Measurements from ENCODE around the gene TRIM45. TPM values are rescaled to one million over a fixed set of nuclear protein-coding genes. Genes with fewer than 3 reads are reported as not detected.

Gene TRIM45
- total and polyA plus RNA-seq, 12 donors, result 0.85 to 44.0 (median 5.0) TPM

- Histone ChIP-seq H3K36me3 (replicated peaks in 1 of 2) (no peaks in the 10 kb centered on the region), H3K9me3 (replicated peaks in 1 of 3) (no peaks in the 10 kb centered on the region), H3K27me3 (no peaks in the 10 kb centered on the region), H3K4me1 (replicated peaks in 1 of 2) (no peaks in the 10 kb centered on the region), H3K27ac (no peak overlapping the region), H3K4me3 (no peak overlapping the region)
- no peak for DNase-seq
- no peak for TF ChIP-seq POLR2A (IDR thresholded peaks at IDR 0.05)
- TF ChIP-seq CTCF (IDR thresholded peaks at IDR 0.05), result no peak
- intact Hi-C loops (cut with DNase I), result no loop called here
- WGBS, 4 donors, result 78 to 91% (median 85%) methylated on average over 1 of the region's 1 CpG
Measured at GRCh38 chr1:117101334-117101733, 20.2 kb downstream of the TRIM45 start.

- TF ChIP-seq CTCF (IDR thresholded peaks at IDR 0.05) (no peak), POLR2A (IDR thresholded peaks at IDR 0.05) (no peak)
- H3K4me3 ChIP-seq, result no peak overlapping the region
- no peak overlapping the region for H3K27ac ChIP-seq
- peaks cover 8 to 10% of the 10 kb centered on the region in 2 donors for H3K4me1 ChIP-seq (replicated peaks in 1 of 2)
- 61 to 75% (median 71%) methylated on average over 4 of the region's 4 CpGs for WGBS, 4 donors
- no peaks in the 10 kb centered on the region for H3K27me3 ChIP-seq
- H3K9me3 ChIP-seq (replicated peaks in 1 of 3), result no peaks in the 10 kb centered on the region
- DNase-seq, result no peak
- no peaks in the 10 kb centered on the region for H3K36me3 ChIP-seq (replicated peaks in 1 of 2)
- intact Hi-C loops (cut with DNase I), result no loop called here
Measured at GRCh38 chr1:117098287-117098890, 23.2 kb downstream of the TRIM45 start.

- H3K9me3 ChIP-seq (replicated peaks in 1 of 3), result no peaks in the 10 kb centered on the region
- H3K36me3 ChIP-seq (replicated peaks in 1 of 2), result no peaks in the 10 kb centered on the region
- intact Hi-C loops (cut with DNase I), result no loop called here
- TF ChIP-seq CTCF (IDR thresholded peaks at IDR 0.05) (no peak), POLR2A (IDR thresholded peaks at IDR 0.05) (no peak)
- DNase-seq, result no peak
- no peak overlapping the region for H3K27ac ChIP-seq
- 79 to 87% (median 84%) methylated on average over 4 of the region's 4 CpGs for WGBS, 4 donors
- peaks cover 17 to 18% of the 10 kb centered on the region in 2 donors for H3K4me1 ChIP-seq (replicated peaks in 1 of 2)
- H3K27me3 ChIP-seq, result no peaks in the 10 kb centered on the region
- no peak overlapping the region for H3K4me3 ChIP-seq
Measured at GRCh38 chr1:117097443-117097842, 24.1 kb downstream of the TRIM45 start.

- Histone ChIP-seq H3K4me1 (replicated peaks in 1 of 2) (peaks cover 19 to 21% of the 10 kb centered on the region in 2 donors), H3K27me3 (no peaks in the 10 kb centered on the region), H3K36me3 (replicated peaks in 1 of 2) (no peaks in the 10 kb centered on the region), H3K4me3 (no peak overlapping the region), H3K9me3 (replicated peaks in 1 of 3) (no peaks in the 10 kb centered on the region), H3K27ac (no peak overlapping the region)
- no peak for TF ChIP-seq POLR2A (IDR thresholded peaks at IDR 0.05)
- no peak for TF ChIP-seq CTCF (IDR thresholded peaks at IDR 0.05)
- no peak for DNase-seq
- 90 to 99% (median 96%) methylated on average over 3 of the region's 3 CpGs for whole genome bisulfite sequencing, 4 donors
- intact Hi-C loops (cut with DNase I), result no loop called here
Measured at GRCh38 chr1:117096951-117097408, 24.6 kb downstream of the TRIM45 start.
